Transverse colon (tissue), 3 donors: ENCODE measurements around the gene SRL.

ENCODE experiments used
- POLR2A ChIP-seq: fragments of 450-650 bp; IDR thresholded peaks from one replicate; pipeline ENCODE4 v1.6.1; 2016; ENCODE audit warnings: antibody characterized with exemption, mild to moderate bottlenecking, moderate library complexity
- TF ChIP-seq, protein P1 (sequence below), 5 experiments: fragments of 200-600 bp in 3 of 5; fragments of 450-650 bp in 2 of 5; sonication (generic) in 3 of 5; IDR thresholded peaks; 1 replicate in 2 of 5; 2 replicates in 3 of 5; pipeline ENCODE4 v1.5.1; 2016 to 2017; ENCODE audit warnings: antibody characterized with exemption in 5 of 5, inconsistent platforms in 3 of 5, mild to moderate bottlenecking in 2 of 5, moderate library complexity in 1 of 5

DNA sequence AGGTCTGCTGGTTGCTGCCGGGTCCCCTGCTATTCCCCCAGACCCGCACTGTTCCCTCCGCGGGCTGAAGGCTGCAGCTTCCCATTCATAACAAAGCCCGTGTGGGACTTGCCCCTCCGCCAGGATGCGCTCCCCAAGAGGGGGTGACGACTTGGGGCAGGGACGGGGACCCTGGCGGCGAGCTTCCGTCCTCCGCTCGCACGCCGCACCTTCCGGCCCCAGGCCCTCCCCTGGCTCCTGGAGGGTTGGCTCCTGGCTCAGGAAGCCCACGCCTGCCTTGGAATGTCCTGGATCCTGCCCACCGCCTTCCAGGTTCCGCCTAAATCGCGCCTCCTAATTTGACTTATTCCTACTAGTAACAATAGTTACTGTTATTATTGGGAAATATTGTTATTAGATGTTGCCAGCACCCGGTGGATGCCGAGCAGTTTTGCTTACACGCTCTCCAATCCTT is 32.0 kb upstream of the SRL start:
- TF ChIP-seq, protein P1, sequence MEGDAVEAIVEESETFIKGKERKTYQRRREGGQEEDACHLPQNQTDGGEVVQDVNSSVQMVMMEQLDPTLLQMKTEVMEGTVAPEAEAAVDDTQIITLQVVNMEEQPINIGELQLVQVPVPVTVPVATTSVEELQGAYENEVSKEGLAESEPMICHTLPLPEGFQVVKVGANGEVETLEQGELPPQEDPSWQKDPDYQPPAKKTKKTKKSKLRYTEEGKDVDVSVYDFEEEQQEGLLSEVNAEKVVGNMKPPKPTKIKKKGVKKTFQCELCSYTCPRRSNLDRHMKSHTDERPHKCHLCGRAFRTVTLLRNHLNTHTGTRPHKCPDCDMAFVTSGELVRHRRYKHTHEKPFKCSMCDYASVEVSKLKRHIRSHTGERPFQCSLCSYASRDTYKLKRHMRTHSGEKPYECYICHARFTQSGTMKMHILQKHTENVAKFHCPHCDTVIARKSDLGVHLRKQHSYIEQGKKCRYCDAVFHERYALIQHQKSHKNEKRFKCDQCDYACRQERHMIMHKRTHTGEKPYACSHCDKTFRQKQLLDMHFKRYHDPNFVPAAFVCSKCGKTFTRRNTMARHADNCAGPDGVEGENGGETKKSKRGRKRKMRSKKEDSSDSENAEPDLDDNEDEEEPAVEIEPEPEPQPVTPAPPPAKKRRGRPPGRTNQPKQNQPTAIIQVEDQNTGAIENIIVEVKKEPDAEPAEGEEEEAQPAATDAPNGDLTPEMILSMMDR (IDR thresholded peaks at IDR 0.05) = peak in 4 of 5 experiments; percentile 30 to 45 (median 35)
- no peak for TF ChIP-seq POLR2A
